Adrenal gland (tissue), 12 donors: Measurements from ENCODE around the gene RLN3. TPM values are rescaled to one million over a fixed set of nuclear protein-coding genes. Genes with fewer than 3 reads are reported as not detected.

Experiments
- DNase-seq, 7 donors: peaks; one replicate each; pipeline ENCODE4 v3.0.0-alpha.2; 2019 to 2020
- H3K27ac ChIP-seq, 5 donors: fragments of 200-600 bp; sonication (generic) in 4 of 5; 1 replicate in 3 of 5; 2 replicates in 2 of 5; pipeline versions ENCODE4 v1.5.1 to v1.8.0; 2016 to 2020; ENCODE audit warnings: mild to moderate bottlenecking in 1 of 5
- H3K27me3 ChIP-seq: fragments of 200-600 bp; 2 replicates; pipeline ENCODE4 v1.8.0; 2021
- H3K36me3 ChIP-seq, 2 donors: fragments of 200-600 bp; replicated peaks in 1 of 2; 1 replicate in 1 of 2; 2 replicates in 1 of 2; pipeline versions ENCODE4 v1.5.1 to v1.8.0; 2018 to 2022
- H3K4me1 ChIP-seq, 2 donors: fragments of 200-600 bp; replicated peaks in 1 of 2; 1 replicate in 1 of 2; 2 replicates in 1 of 2; pipeline versions ENCODE4 v1.5.1 to v1.8.0; 2018 to 2021
- H3K4me3 ChIP-seq, 4 donors: fragments of 200-600 bp; sonication (generic) in 3 of 4; one replicate each; pipeline ENCODE4 v1.5.1; 2016 to 2018
- H3K9me3 ChIP-seq, 3 donors: fragments of 200-600 bp; sonication (generic) in 1 of 3; replicated peaks in 1 of 3; 1 replicate in 2 of 3; 2 replicates in 1 of 3; pipeline versions ENCODE4 v1.5.1 to v1.8.0; 2016 to 2021
- CTCF ChIP-seq, 6 experiments: fragments of 450-650 bp in 4 of 6; fragments of 200-600 bp in 2 of 6; sonication (generic) in 1 of 6; IDR thresholded peaks; 1 replicate in 5 of 6; 2 replicates in 1 of 6; pipeline versions ENCODE4 v1.5.1 to v1.8.0; 2016 to 2021; ENCODE audit warnings: antibody characterized with exemption in 6 of 6, mild to moderate bottlenecking in 2 of 6, moderate library complexity in 1 of 6
- POLR2A ChIP-seq, 2 donors: fragments of 450-650 bp; IDR thresholded peaks; one replicate each; pipeline ENCODE4 v1.6.1; 2017; ENCODE audit warnings: antibody characterized with exemption in 2 of 2, mild to moderate bottlenecking in 2 of 2, moderate library complexity in 1 of 2
- WGBS, 4 donors: extraction: QIAGEN DNeasy Blood & Tissue Kit in 2 of 4; methylation state at CpG; one replicate each; pipeline versions ENCODE4 v1.1.5 to v1.1.7; 2013 to 2017; 5-methylcytosine and 5-hydroxymethylcytosine counted together
- intact Hi-C, 2 donors: fragments of 100-400 bp; cut with DNase I; formaldehyde crosslinking; loops; one replicate each; pipeline versions ENCODE4 v1.14.1 to v1.15.0; 2022 to 2023
- polyA plus RNA-seq, 3 donors: library from polyadenylated mRNA; stranded (reverse); fragments of 200-250 nt in 2 of 3; fragments of 350-450 nt in 1 of 3; fragmentation: Illumina TruSeq in 1 of 3; extraction: RNeasy Lipid Tissue Mini Kit (QIAGEN cat#74804) in 1 of 3; gene quantifications; one replicate each; pipeline ENCODE4 v1.2.3, GENCODE V29; 2013 to 2014
- total RNA-seq, 9 donors: library from RNA; depleted of rRNA in 4 of 9; stranded (reverse); fragments of >200 nt in 4 of 9; fragments of 120-200 nt in 1 of 9; fragmentation: NEBNext Ultra II Directional in 1 of 9; extraction: Animal tissue kit (Norgen Biotek cat#: 25700) in 1 of 9; gene quantifications; one replicate each; pipeline versions ENCODE4 v1.1.0 to v1.2.4, GENCODE V29; 2013 to 2023
- donor health status: healthy with polysubstance abuse.
- donor health status: Bipolar disorder and iron deficiency.
- donor health status: DM: yes; HTN: yes; CAD: no.
- donor health status: DM: no; HTN: no; CAD: no.
- donor health status: DM: no; HTN: no; CAD: no.
- donor health status: DM: yes; HTN: yes; CAD: no.

Gene RLN3
- total and polyA plus RNA-seq, 12 donors = not detected

GRCh38 chr19:14070268-14071050 is 42.5 kb downstream of the RLN3 start:
- Histone ChIP-seq H3K27ac (no peak overlapping the region), H3K4me3 (no peak overlapping the region), H3K9me3 (no peaks in the 10 kb centered on the region), H3K36me3 (no peaks in the 10 kb centered on the region), H3K27me3 (no peaks in the 10 kb centered on the region), H3K4me1 (peaks cover 20 to 31% of the 10 kb centered on the region in 2 donors)
- WGBS, 4 donors = 94 to 97% (median 96%) methylated on average over 27 to 43 of the region's 43 CpGs
- no peak for DNase-seq
- intact Hi-C loops = loop anchor here in 1 of 2 donors (5.0 kb wide), 1 partner anchor 188 kb away; no protein-coding TSS in a partner anchor
- TF ChIP-seq POLR2A (IDR thresholded peaks at IDR 0.05) = no peak
- no peak for TF ChIP-seq CTCF (IDR thresholded peaks at IDR 0.05)

- Histone ChIP-seq H3K27ac (peak within 1 kb of the TSS; percentile 60 to 90 (median 79)), H3K27me3 (no peaks in the 10 kb centered on the region), H3K4me3 (peak within 1 kb of the TSS; percentile 32 to 71 (median 50)), H3K36me3 (no peaks in the 10 kb centered on the region), H3K9me3 (no peaks in the 10 kb centered on the region), H3K4me1 (peaks cover 20 to 33% of the 10 kb centered on the region in 2 donors)
- whole genome bisulfite sequencing, 4 donors = 0 to 1% (median 1%) methylated on average over 8 to 51 of the region's 51 CpGs; no CpG with 5 or more reads in 1 of the 4 donors
- TF ChIP-seq CTCF (IDR thresholded peaks at IDR 0.05) (no peak), POLR2A (IDR thresholded peaks at IDR 0.05) (no peak)
- DNase-seq = peak in 4 of 7 donors; percentile 51 to 61 (median 54)
- intact Hi-C loops = loop anchor here in 1 of 2 donors (5.0 kb wide), 1 partner anchor 190 kb away; no protein-coding TSS in a partner anchor
Measured at GRCh38 chr19:14072535-14073260, 44.8 kb downstream of the RLN3 start, which contains the start of gene MISP3. TSS of gene MISP3 (plus strand) at chr19:14072786. CDS start at chr19:14073310, 524 bp downstream.

- peak; percentile 74 to 83 (median 79) for DNase-seq
- H3K4me3 ChIP-seq = peak overlapping the region; percentile 32 to 71 (median 50)
- intact Hi-C loops = loop anchor here in 1 of 2 donors (5.0 kb wide), 1 partner anchor 191 kb away; no protein-coding TSS in a partner anchor
- H3K4me1 ChIP-seq = peaks cover 20 to 33% of the 10 kb centered on the region in 2 donors
- peak overlapping the region; percentile 60 to 90 (median 79) for H3K27ac ChIP-seq
- H3K27me3 ChIP-seq = no peaks in the 10 kb centered on the region
- H3K9me3 ChIP-seq = no peaks in the 10 kb centered on the region
- TF ChIP-seq CTCF (IDR thresholded peaks at IDR 0.05) (peak in 3 of 6 experiments; percentile 48 to 91 (median 85)), POLR2A (IDR thresholded peaks at IDR 0.05) (peak; percentile 56 to 78)
- WGBS, 4 donors = 0 to 1% (median 0%) methylated on average over 1 to 106 of the region's 106 CpGs
- no peaks in the 10 kb centered on the region for H3K36me3 ChIP-seq
Measured at GRCh38 chr19:14073261-14073924, 45.4 kb downstream of the RLN3 start.
